ENCODE measurements around the gene MMP7.

DNA sequence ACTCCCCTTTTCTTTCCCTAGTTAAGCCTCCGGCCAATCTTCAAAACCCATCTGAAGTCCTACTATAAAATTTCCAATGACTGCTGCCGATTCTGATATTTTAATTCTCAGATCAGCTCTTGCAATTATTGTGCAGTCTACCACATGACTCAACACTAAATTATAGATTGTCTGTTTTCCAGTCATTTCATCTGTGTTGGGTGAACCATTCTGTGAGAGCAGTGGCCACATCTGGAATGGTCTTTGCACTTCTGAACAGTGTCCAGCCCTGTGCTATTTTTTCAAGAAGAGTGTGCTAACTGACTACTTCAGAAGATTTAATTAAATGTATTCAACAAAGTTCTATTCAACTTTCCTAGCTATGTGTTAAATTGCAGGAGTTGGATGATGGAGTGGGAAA is 47.2 kb upstream of the MMP7 start:
- TF ChIP-seq, protein P1, sequence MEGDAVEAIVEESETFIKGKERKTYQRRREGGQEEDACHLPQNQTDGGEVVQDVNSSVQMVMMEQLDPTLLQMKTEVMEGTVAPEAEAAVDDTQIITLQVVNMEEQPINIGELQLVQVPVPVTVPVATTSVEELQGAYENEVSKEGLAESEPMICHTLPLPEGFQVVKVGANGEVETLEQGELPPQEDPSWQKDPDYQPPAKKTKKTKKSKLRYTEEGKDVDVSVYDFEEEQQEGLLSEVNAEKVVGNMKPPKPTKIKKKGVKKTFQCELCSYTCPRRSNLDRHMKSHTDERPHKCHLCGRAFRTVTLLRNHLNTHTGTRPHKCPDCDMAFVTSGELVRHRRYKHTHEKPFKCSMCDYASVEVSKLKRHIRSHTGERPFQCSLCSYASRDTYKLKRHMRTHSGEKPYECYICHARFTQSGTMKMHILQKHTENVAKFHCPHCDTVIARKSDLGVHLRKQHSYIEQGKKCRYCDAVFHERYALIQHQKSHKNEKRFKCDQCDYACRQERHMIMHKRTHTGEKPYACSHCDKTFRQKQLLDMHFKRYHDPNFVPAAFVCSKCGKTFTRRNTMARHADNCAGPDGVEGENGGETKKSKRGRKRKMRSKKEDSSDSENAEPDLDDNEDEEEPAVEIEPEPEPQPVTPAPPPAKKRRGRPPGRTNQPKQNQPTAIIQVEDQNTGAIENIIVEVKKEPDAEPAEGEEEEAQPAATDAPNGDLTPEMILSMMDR (IDR thresholded peaks at IDR 0.05): no peak
- TF ChIP-seq POLR2A (IDR thresholded peaks at IDR 0.05): no peak

All from thyroid gland (tissue), 4 donors.